HG02571 (cell line): ENCODE data around the gene FLAD1.
"Not testable (repeated sequence)": the region's sequence is repeated elsewhere in the genome, so short reads cannot be mapped to it uniquely, and the experiment has no call there.

Experiments used
- ATAC-seq: cut with Tn5 transposase; IDR thresholded peaks from one replicate; pipeline ENCODE4 v1.9.1; 2021; ENCODE audit warnings: mild to moderate bottlenecking, moderate library complexity; ENCODE audit not compliant: unreplicated experiment

Gene FLAD1

DNA sequence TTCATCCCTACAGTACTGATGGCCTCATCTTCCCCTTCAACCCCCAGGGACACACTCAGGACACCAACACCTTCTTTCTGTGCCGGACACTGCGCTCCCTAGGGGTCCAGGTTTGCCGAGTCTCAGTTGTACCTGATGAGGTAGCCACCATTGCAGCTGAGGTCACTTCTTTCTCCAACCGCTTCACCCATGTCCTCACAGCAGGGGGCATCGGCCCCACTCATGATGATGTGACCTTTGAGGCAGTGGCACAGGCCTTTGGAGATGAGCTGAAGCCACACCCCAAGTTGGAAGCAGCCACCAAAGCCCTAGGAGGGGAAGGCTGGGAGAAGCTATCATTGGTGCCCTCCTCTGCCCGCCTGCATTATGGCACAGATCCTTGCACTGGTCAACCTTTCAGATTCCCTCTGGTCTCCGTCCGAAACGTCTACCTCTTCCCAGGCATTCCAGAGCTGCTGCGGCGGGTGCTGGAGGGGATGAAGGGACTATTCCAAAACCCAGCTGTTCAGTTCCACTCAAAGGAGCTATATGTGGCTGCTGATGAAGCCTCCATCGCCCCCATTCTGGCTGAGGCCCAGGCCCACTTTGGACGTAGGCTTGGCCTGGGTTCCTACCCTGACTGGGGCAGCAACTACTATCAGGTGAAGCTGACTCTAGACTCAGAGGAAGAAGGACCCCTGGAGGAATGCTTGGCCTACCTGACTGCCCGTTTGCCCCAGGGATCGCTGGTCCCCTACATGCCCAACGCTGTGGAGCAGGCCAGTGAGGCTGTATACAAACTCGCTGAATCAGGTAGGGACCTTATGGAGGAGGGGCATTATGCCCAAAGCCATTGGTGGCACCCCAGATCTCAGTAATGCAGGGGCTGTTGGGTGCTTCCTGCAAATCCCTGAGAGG lies 5.2 kb downstream of the FLAD1 start:
- ATAC-seq, result no peak

GRCh38 chr1:154989195-154989860 lies 6.2 kb downstream of the FLAD1 start:
- no peak for ATAC-seq

DNA sequence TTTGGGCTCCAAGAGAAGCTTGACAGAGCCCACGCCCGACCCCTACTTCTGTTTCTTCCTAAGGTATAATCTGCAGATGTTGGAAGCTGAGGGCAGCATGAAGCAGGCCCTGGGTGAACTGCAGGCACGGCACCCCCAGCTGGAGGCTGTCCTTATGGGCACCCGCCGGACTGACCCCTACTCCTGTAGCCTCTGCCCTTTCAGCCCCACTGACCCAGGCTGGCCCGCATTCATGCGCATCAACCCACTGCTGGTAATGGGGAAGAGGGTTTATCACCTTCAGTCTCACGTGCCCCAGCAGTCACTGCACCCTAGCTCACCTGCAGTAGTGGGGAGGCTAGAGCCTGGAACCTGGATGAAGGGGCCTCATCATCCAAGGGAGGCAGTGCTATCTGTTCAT lies 7.1 kb downstream of the FLAD1 start:
- no peak for ATAC-seq

DNA sequence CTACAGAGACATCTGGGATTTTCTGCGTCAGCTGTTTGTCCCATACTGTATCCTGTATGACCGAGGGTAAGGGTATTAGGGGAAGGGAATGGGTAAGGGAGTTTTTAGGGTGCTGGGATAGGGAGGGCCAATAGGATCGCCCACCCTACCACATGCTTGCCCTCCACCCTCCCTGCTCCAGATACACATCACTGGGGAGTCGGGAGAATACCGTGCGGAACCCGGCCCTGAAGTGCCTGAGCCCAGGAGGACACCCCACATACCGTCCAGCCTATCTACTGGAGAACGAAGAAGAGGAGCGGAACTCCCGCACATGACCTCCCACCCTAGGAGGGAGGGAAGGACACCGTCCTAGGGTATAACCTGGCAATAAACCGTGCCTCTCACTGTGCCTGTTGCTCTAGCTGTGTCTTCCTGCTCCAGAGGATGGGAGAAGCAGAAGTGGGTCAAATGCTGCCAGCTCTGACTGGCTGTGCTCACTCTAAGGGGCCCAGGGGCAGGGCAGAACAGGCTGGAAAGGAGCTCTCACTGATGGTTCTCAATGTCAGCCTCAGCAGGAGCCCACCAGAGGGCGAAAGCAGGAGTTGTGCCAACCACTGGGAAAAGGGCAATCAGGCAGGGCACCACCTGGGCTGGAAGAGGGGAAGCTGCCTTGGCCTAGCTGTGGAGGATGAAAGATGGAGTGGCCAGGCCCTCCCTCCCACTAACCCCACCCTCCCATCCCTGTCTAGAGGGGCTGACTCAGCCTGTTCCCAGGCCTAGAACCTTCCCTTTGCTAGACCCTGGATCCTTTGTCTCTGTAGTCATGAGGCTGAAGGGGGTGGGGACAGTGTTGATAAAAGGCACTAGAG lies 9.8 kb downstream of the FLAD1 start:
- ATAC-seq, result no peak

GRCh38 chr1:154993572-154994268 lies 10.6 kb downstream of the FLAD1 start, which contains the start of gene LENEP:
Gene LENEP, plus strand, starts transcription at chr1:154993586. Its CDS starts 22 bp downstream, at chr1:154993608.
- no peak for ATAC-seq

GRCh38 chr1:154994269-154994587 lies 11.1 kb downstream of the FLAD1 start:
- no peak for ATAC-seq

- no peak for ATAC-seq
Observed at GRCh38 chr1:154994591-154994990, 11.4 kb downstream of the FLAD1 start.

GRCh38 chr1:154995301-154995983 lies 12.3 kb downstream of the FLAD1 start:
- not testable (repeated sequence) for ATAC-seq

- ATAC-seq, result no peak
Observed at GRCh38 chr1:154996966-154997701, 14.0 kb downstream of the FLAD1 start.

- ATAC-seq, result no peak
Observed at GRCh38 chr1:154998201-154998780, 15.1 kb downstream of the FLAD1 start.

GRCh38 chr1:154998818-154999570 lies 15.8 kb downstream of the FLAD1 start:
- ATAC-seq, result no peak

DNA sequence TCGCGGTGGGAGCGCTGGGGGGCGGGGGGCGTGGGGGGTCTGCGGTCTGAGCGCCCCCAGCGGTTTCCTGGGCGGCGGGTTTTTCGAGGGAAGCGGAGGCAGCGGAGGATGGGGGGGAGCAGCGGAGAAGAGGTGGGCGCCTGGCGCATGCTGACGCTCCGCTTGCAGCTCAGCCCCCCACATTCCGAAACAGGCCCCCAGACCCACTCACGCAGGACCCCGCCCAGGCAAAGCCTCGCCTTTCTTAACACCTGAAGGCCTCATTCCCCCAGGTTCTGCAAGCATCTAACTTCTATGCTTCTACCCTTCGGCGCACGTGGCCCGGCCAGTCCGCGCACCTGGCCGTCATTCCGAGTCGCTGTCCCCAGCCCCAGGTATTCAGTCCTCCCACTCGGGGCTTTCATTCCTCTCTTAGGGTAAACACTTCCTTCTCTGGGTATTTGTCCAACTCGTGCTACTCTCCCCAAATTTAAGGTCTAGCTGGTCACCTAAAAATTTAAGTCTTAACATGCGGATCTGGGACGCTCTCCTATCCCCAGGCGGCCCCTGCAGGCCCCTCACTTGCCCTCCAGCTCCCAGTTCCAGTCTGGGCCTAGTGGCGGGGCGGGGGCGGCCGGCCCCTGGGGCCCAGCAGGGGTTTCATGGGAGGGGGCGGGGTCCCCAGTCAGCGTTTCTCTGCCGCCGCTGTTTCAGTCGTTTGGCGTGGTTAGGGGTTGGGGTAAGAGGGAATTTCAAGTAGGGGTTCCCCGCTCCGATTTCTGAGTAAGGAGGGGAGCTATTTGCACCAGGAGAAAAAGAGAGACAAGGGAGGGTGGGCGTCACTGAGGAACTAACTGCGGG lies 16.6 kb downstream of the FLAD1 start:
- no peak for ATAC-seq

- no peak for ATAC-seq
Observed at GRCh38 chr1:155000411-155000725, 17.2 kb downstream of the FLAD1 start.

DNA sequence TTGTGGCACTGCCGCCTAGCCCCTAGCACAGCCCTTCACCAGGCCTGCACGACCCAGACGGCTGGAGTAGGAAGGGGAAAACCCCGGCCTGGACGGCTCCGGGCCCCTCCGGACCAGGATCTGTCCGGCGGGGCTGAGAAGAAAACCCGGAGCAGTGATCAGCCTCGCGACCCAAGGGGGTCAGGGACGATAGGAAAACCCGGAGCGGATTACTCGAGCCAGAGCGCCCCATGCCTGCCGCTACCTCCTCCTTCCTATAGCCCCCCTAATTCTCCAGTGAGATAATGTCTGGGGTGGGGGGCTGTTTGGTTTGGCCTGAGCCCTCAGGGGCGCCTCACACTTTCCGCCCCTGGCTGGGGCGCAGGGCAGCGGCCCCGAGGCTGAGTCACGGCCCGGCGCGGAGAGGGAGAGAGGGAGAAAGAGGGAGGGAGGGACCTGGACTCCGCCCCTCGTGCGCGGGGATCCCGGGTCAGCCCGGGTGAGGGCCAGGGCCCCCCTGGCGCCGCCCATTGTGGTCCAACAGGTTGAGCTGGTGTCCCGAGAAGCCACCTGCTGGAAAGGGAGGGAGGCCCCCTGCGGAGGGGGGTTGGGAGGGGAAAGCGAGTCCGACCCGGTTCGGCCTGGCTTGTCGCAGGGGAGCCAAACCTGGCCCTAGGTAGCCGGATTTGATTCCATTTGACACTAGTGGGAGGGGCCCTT lies 17.7 kb downstream of the FLAD1 start:
- ATAC-seq, result peak; percentile 35

DNA sequence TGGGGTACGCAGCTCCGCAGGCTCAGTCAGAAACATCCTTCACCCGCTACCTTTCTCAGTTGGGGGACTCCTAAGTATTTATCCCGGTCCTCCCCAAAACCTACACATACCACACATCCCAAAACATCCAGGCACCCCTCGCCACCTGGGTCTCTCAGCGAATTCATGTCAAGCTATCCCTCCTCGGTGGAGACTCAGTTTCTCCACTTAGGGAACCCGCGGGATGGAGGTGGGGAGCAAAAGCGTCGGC lies 18.2 kb downstream of the FLAD1 start:
- no peak for ATAC-seq

DNA sequence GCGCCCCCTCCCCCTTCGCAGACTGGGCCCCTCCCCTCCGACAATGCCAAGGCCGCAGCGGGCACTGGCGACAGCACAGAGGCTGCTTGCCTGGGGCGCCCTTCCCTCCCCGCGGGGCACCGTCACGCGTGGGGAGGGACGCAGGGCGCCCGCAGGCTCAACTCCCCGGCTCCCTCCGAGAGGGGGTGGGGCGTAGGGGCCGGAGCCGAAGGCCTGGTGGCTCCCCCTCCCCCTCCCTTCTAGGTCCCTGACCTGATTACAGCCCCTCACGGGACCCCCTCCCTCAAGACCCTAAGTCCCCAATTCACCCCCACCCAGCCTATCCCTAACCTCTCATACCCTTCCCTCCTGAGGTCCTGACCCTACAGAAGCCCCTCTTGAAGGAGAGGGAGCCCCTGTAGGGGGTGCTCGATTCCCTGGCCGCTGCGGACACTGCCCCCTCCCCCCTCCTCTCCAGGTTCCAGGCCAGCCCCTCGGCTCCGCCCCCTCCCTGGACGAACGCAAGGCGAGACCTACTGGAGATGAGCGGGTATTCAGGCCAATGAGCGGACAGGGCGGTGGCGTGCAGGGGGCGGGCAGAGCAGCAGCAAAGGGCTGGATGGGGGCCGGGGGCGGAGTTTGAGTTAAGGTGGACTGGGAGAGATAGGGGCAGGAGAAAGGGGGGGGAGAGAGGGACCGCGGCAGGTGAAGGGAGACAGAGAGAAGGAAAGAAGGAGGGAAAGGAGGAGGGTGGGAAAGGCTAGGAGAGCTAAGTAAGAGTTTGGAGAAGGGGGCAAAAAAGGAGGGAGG lies 18.7 kb downstream of the FLAD1 start:
- ATAC-seq, result peak; percentile 45
